Esophagus muscularis mucosa (tissue), 2 donors: ENCODE measurements around the gene ATAD3B.

Source experiments
- POLR2A ChIP-seq: fragments of 450-650 bp; IDR thresholded peaks from one replicate; pipeline ENCODE4 v1.6.1; 2017; ENCODE audit warnings: antibody characterized with exemption, moderate library complexity, mild to moderate bottlenecking, low read depth
- POLR2AphosphoS5 ChIP-seq, 2 donors: sonication (generic); formaldehyde crosslinking; IDR thresholded peaks; one replicate each; pipeline ENCODE4 v1.6.1; 2017; ENCODE audit warnings: antibody characterized with exemption in 2 of 2

- no peak for TF ChIP-seq POLR2AphosphoS5 (IDR thresholded peaks at IDR 0.05)
- no peak for TF ChIP-seq POLR2A
Observed at GRCh38 chr1:1435911-1436629, 35.5 kb upstream of the ATAD3B start.
